ENCODE measurements around the gene SEZ6L2.

DNA sequence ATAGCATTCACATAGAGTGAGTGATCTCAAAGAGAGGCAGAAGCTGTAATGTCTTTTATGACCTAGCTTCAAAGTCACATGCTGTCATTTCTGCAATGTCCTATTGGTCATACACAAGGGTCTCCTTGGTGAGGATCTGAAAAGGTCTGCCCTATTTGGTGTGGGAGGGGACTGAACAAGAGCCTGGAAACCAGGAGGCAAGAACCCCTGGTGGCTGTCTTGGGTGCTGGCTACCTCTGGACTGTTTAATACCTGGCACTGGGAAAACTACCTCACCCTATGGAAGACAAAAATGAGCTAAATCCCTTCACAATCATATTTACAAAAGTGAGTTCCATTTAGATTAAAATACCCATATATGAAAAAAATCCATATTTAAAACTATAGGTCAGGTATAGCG, 17.6 kb upstream of the SEZ6L2 start:
- TF ChIP-seq, protein P1, sequence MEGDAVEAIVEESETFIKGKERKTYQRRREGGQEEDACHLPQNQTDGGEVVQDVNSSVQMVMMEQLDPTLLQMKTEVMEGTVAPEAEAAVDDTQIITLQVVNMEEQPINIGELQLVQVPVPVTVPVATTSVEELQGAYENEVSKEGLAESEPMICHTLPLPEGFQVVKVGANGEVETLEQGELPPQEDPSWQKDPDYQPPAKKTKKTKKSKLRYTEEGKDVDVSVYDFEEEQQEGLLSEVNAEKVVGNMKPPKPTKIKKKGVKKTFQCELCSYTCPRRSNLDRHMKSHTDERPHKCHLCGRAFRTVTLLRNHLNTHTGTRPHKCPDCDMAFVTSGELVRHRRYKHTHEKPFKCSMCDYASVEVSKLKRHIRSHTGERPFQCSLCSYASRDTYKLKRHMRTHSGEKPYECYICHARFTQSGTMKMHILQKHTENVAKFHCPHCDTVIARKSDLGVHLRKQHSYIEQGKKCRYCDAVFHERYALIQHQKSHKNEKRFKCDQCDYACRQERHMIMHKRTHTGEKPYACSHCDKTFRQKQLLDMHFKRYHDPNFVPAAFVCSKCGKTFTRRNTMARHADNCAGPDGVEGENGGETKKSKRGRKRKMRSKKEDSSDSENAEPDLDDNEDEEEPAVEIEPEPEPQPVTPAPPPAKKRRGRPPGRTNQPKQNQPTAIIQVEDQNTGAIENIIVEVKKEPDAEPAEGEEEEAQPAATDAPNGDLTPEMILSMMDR (IDR thresholded peaks at IDR 0.05; ENCODE audit: low read depth, low read length) = no peak
- no peak for TF ChIP-seq EZH2phosphoT487 (IDR thresholded peaks at IDR 0.05; ENCODE audit: low read depth)
